WTC11 (cell line): ENCODE measurements around the gene MCM5.

Experiments
- CREB1 ChIP-seq: sonication (generic); formaldehyde crosslinking; IDR thresholded peaks from 2 replicates; pipeline ENCODE4 v1.8.0; 2023; ENCODE audit warnings: mild to moderate bottlenecking, missing genetic modification reagents
- ELF4 ChIP-seq: sonication (generic); formaldehyde crosslinking; IDR thresholded peaks from 2 replicates; pipeline ENCODE4 v1.8.1; 2022; ENCODE audit warnings: low read depth, mild to moderate bottlenecking, moderate library complexity, missing genetic modification reagents
- ESRRA ChIP-seq: sonication (generic); formaldehyde crosslinking; IDR thresholded peaks from 2 replicates; pipeline ENCODE4 v1.8.1; 2022; ENCODE audit warnings: mild to moderate bottlenecking, missing genetic modification reagents, borderline replicate concordance
- ZNF121 ChIP-seq: sonication (generic); formaldehyde crosslinking; IDR thresholded peaks from 2 replicates; pipeline ENCODE4 v1.8.0; 2023; ENCODE audit warnings: missing genetic modification reagents
- TF ChIP-seq, protein P1 (sequence below): fragments of 200-600 bp; IDR thresholded peaks from 2 replicates; pipeline ENCODE4 v1.8.0; 2022; ENCODE audit warnings: antibody characterized with exemption
- TF ChIP-seq, protein P2 (sequence below): sonication (generic); formaldehyde crosslinking; IDR thresholded peaks from 2 replicates; pipeline ENCODE4 v1.8.1; 2022; ENCODE audit warnings: mild to moderate bottlenecking, moderate library complexity, missing genetic modification reagents
- TF ChIP-seq, protein P3 (sequence below): sonication (generic); formaldehyde crosslinking; conservative IDR thresholded peaks from 2 replicates; pipeline ENCODE4 v1.8.1; 2023; ENCODE audit warnings: mild to moderate bottlenecking, low read depth, missing genetic modification reagents, moderate library complexity
- TF ChIP-seq, protein P4 (sequence below): sonication (generic); formaldehyde crosslinking; IDR thresholded peaks from 2 replicates; pipeline ENCODE4 v1.8.1; 2023; ENCODE audit warnings: mild to moderate bottlenecking, moderate library complexity, missing genetic modification reagents
- TF ChIP-seq, protein P5 (sequence below): sonication (generic); formaldehyde crosslinking; IDR thresholded peaks from 2 replicates; pipeline ENCODE4 v1.8.1; 2022; ENCODE audit warnings: low read depth, missing genetic modification reagents, borderline replicate concordance

DNA sequence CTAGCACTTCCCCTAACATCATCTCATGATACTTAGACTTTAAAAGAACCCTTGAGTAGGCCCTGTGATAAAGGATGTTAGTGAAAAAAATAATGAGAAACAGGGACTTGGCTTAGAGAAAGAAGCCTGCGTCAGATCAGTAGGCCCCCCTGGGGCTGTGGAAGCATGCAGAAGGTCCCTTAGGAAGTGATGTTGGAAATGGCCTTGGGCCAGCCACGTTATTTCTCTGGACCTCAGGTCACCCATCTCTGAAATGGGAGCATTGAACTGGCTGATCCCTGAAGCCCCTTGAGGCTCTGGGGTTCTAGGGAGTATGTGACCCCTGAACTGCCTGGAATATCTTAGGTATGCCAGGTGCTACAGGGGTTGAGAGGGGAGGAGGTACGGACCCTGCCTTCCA, 40.2 kb downstream of the MCM5 start:
- TF ChIP-seq, protein P1, sequence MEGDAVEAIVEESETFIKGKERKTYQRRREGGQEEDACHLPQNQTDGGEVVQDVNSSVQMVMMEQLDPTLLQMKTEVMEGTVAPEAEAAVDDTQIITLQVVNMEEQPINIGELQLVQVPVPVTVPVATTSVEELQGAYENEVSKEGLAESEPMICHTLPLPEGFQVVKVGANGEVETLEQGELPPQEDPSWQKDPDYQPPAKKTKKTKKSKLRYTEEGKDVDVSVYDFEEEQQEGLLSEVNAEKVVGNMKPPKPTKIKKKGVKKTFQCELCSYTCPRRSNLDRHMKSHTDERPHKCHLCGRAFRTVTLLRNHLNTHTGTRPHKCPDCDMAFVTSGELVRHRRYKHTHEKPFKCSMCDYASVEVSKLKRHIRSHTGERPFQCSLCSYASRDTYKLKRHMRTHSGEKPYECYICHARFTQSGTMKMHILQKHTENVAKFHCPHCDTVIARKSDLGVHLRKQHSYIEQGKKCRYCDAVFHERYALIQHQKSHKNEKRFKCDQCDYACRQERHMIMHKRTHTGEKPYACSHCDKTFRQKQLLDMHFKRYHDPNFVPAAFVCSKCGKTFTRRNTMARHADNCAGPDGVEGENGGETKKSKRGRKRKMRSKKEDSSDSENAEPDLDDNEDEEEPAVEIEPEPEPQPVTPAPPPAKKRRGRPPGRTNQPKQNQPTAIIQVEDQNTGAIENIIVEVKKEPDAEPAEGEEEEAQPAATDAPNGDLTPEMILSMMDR = no peak
- TF ChIP-seq, protein P2, sequence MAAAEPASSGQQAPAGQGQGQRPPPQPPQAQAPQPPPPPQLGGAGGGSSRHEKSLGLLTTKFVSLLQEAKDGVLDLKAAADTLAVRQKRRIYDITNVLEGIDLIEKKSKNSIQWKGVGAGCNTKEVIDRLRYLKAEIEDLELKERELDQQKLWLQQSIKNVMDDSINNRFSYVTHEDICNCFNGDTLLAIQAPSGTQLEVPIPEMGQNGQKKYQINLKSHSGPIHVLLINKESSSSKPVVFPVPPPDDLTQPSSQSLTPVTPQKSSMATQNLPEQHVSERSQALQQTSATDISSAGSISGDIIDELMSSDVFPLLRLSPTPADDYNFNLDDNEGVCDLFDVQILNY (CRISPR knock-in tag) = no peak
- TF ChIP-seq ESRRA (CRISPR knock-in tag) (no peak), ELF4 (CRISPR knock-in tag) (no peak), CREB1 (CRISPR knock-in tag) (no peak), ZNF121 (CRISPR knock-in tag) (no peak)
- TF ChIP-seq, protein P3, sequence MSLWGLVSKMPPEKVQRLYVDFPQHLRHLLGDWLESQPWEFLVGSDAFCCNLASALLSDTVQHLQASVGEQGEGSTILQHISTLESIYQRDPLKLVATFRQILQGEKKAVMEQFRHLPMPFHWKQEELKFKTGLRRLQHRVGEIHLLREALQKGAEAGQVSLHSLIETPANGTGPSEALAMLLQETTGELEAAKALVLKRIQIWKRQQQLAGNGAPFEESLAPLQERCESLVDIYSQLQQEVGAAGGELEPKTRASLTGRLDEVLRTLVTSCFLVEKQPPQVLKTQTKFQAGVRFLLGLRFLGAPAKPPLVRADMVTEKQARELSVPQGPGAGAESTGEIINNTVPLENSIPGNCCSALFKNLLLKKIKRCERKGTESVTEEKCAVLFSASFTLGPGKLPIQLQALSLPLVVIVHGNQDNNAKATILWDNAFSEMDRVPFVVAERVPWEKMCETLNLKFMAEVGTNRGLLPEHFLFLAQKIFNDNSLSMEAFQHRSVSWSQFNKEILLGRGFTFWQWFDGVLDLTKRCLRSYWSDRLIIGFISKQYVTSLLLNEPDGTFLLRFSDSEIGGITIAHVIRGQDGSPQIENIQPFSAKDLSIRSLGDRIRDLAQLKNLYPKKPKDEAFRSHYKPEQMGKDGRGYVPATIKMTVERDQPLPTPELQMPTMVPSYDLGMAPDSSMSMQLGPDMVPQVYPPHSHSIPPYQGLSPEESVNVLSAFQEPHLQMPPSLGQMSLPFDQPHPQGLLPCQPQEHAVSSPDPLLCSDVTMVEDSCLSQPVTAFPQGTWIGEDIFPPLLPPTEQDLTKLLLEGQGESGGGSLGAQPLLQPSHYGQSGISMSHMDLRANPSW (CRISPR knock-in tag) = no peak
- TF ChIP-seq, protein P4, sequence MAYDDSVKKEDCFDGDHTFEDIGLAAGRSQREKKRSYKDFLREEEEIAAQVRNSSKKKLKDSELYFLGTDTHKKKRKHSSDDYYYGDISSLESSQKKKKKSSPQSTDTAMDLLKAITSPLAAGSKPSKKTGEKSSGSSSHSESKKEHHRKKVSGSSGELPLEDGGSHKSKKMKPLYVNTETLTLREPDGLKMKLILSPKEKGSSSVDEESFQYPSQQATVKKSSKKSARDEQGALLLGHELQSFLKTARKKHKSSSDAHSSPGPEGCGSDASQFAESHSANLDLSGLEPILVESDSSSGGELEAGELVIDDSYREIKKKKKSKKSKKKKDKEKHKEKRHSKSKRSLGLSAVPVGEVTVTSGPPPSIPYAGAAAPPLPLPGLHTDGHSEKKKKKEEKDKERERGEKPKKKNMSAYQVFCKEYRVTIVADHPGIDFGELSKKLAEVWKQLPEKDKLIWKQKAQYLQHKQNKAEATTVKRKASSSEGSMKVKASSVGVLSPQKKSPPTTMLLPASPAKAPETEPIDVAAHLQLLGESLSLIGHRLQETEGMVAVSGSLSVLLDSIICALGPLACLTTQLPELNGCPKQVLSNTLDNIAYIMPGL = no peak
- TF ChIP-seq, protein P5, sequence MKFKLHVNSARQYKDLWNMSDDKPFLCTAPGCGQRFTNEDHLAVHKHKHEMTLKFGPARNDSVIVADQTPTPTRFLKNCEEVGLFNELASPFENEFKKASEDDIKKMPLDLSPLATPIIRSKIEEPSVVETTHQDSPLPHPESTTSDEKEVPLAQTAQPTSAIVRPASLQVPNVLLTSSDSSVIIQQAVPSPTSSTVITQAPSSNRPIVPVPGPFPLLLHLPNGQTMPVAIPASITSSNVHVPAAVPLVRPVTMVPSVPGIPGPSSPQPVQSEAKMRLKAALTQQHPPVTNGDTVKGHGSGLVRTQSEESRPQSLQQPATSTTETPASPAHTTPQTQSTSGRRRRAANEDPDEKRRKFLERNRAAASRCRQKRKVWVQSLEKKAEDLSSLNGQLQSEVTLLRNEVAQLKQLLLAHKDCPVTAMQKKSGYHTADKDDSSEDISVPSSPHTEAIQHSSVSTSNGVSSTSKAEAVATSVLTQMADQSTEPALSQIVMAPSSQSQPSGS (CRISPR knock-in tag) = no peak
